ENCODE measurements around the gene SMLR1.

The SMLR1 gene

GRCh38 chr6:130825772-130826441, 1.3 kb upstream of the SMLR1 start:
- DNase-seq (ENCODE audit: low read depth) = peak; percentile 5
- TF ChIP-seq CTCF (IDR thresholded peaks at IDR 0.05; ENCODE audit: insufficient read depth, low read depth, low read length, missing control alignments) = no peak
- H3K4me3 ChIP-seq (ENCODE audit: low read depth, low read length) = no peak overlapping the region

- DNase-seq (ENCODE audit: low read depth) = no peak
- no peak overlapping the region for H3K4me3 ChIP-seq (ENCODE audit: low read depth, low read length)
- TF ChIP-seq CTCF (IDR thresholded peaks at IDR 0.05; ENCODE audit: insufficient read depth, low read depth, low read length, missing control alignments) = no peak
Measured at GRCh38 chr6:130826442-130827246, 562 bp upstream of the SMLR1 start.

GRCh38 chr6:130829333-130829910, 2.2 kb downstream of the SMLR1 start:
- TF ChIP-seq CTCF (IDR thresholded peaks at IDR 0.05; ENCODE audit: insufficient read depth, low read depth, low read length, missing control alignments) = no peak
- H3K4me3 ChIP-seq (ENCODE audit: low read depth, low read length) = no peak overlapping the region
- no peak for DNase-seq (ENCODE audit: low read depth)

GRCh38 chr6:130831607-130832006, 4.4 kb downstream of the SMLR1 start:
- H3K4me3 ChIP-seq (ENCODE audit: low read depth, low read length) = no peak overlapping the region
- no peak for TF ChIP-seq CTCF (IDR thresholded peaks at IDR 0.05; ENCODE audit: insufficient read depth, low read depth, low read length, missing control alignments)
- DNase-seq (ENCODE audit: low read depth) = no peak

- TF ChIP-seq CTCF (IDR thresholded peaks at IDR 0.05; ENCODE audit: insufficient read depth, low read depth, low read length, missing control alignments) = no peak
- no peak overlapping the region for H3K4me3 ChIP-seq (ENCODE audit: low read depth, low read length)
- no peak for DNase-seq (ENCODE audit: low read depth)
Measured at GRCh38 chr6:130833569-130833968, 6.4 kb downstream of the SMLR1 start.

GRCh38 chr6:130834482-130835251, 7.5 kb downstream of the SMLR1 start:
- no peak for DNase-seq (ENCODE audit: low read depth)
- no peak for TF ChIP-seq CTCF (IDR thresholded peaks at IDR 0.05; ENCODE audit: insufficient read depth, low read depth, low read length, missing control alignments)
- H3K4me3 ChIP-seq (ENCODE audit: low read depth, low read length) = no peak overlapping the region
